RKO (cell line): ENCODE data around the gene GRID1.

Experiments
- DNase-seq: peaks from one replicate; pipeline ENCODE4 v3.0.0-alpha.2; 2016; ENCODE audit warnings: low spot score

GRID1 gene

GRCh38 chr10:86366033-86366901, at the start of gene GRID1:
Gene GRID1 (minus strand): TSS chr10:86366795.
- no peak for DNase-seq

- no peak for DNase-seq
These were observed 49.0 kb upstream of the GRID1 start for GRCh38 chr10:86415583-86415982.

- no peak for DNase-seq
These were observed 48.5 kb upstream of the GRID1 start for GRCh38 chr10:86415116-86415515.

GRCh38 chr10:86413046-86413728, 46.6 kb upstream of the GRID1 start:
- DNase-seq, result no peak

GRCh38 chr10:86411852-86412560, 45.4 kb upstream of the GRID1 start:
- no peak for DNase-seq

- no peak for DNase-seq
These were observed 44.8 kb upstream of the GRID1 start for GRCh38 chr10:86411281-86411841.

- DNase-seq, result no peak
These were observed 44.0 kb upstream of the GRID1 start for GRCh38 chr10:86410542-86411124.

GRCh38 chr10:86409183-86409582, 42.6 kb upstream of the GRID1 start:
- no peak for DNase-seq

- DNase-seq, result peak; percentile 11
These were observed 36.7 kb upstream of the GRID1 start for GRCh38 chr10:86403183-86403797.

GRCh38 chr10:86402283-86402941, 35.8 kb upstream of the GRID1 start:
- DNase-seq, result no peak

GRCh38 chr10:86401588-86402282, 35.1 kb upstream of the GRID1 start:
- DNase-seq, result no peak

- peak; percentile 67 for DNase-seq
These were observed 34.4 kb upstream of the GRID1 start for GRCh38 chr10:86400705-86401587.

GRCh38 chr10:86399879-86400704, 33.5 kb upstream of the GRID1 start:
- DNase-seq, result peak; percentile 94

- no peak for DNase-seq
These were observed 32.9 kb upstream of the GRID1 start for GRCh38 chr10:86399514-86399878.

GRCh38 chr10:86397120-86397519, 30.5 kb upstream of the GRID1 start:
- DNase-seq, result no peak

GRCh38 chr10:86393862-86394455, 27.4 kb upstream of the GRID1 start:
- no peak for DNase-seq

GRCh38 chr10:86393362-86393761, 26.8 kb upstream of the GRID1 start:
- DNase-seq, result no peak

- no peak for DNase-seq
These were observed 26.1 kb upstream of the GRID1 start for GRCh38 chr10:86392723-86393094.
